Activated T-helper 1 cell treated with anti-CD3 and anti-CD28 coated beads, Interleukin-12 subunit alpha, Interleukin-12 subunit beta, Interleukin-2, Interleukin-4 antibody, amounts not matched to agents 30 ng/mL and 10 ng/mL and 1 ng/mL, durations not matched to agents 14 hours and 24 hours and 36 hours (primary cell): ENCODE data around the gene GNAS. TPM values are rescaled to one million over a fixed set of nuclear protein-coding genes. Genes with fewer than 3 reads are reported as not detected.

Experiments used
- DNase-seq: peaks from one replicate; pipeline ENCODE4 v3.0.0; 2021; ENCODE audit warnings: low spot score
- H3K27ac Mint-ChIP-seq: one replicate; pipeline ENCODE4 v1.8.0; 2021; ENCODE audit warnings: mild to moderate bottlenecking, mixed read lengths
- H3K27me3 Mint-ChIP-seq: one replicate; pipeline ENCODE4 v1.8.0; 2022; ENCODE audit warnings: mild to moderate bottlenecking, moderate library complexity, mixed read lengths; ENCODE audit not compliant: insufficient read depth
- H3K36me3 Mint-ChIP-seq: one replicate; pipeline ENCODE4 v1.8.0; 2021; ENCODE audit warnings: low read depth, mixed read lengths
- H3K4me1 Mint-ChIP-seq: one replicate; pipeline ENCODE4 v1.8.0; 2021; ENCODE audit warnings: low read depth, mixed read lengths
- H3K4me3 Mint-ChIP-seq: one replicate; pipeline ENCODE4 v1.8.0; 2021; ENCODE audit warnings: mild to moderate bottlenecking, moderate library complexity, mixed read lengths
- H3K9me3 Mint-ChIP-seq: one replicate; pipeline ENCODE4 v1.8.0; 2021; ENCODE audit warnings: mixed read lengths
- intact Hi-C: fragments of 100-400 bp; cut with micrococcal nuclease; formaldehyde crosslinking; loops from one replicate; pipeline ENCODE4 v1.15.1; 2024
- total RNA-seq: library from RNA; stranded (reverse); gene quantifications from 2 replicates; pipeline ENCODE4 v1.2.3, GENCODE V29; 2022

GNAS gene
- total RNA-seq, 1 donor from 2014 or later, result 498 TPM

- H3K27ac Mint-ChIP-seq, result no peak overlapping the region
- no peaks in the 10 kb centered on the region for H3K9me3 Mint-ChIP-seq
- H3K27me3 Mint-ChIP-seq, result no peaks in the 10 kb centered on the region
- peaks cover 48% of the 10 kb centered on the region for H3K36me3 Mint-ChIP-seq
- peaks cover 46% of the 10 kb centered on the region for H3K4me1 Mint-ChIP-seq
- DNase-seq, result no peak
- H3K4me3 Mint-ChIP-seq, result no peak overlapping the region
- intact Hi-C loops, result no loop called here
Measured at GRCh38 chr20:58901488-58902402, 49.2 kb downstream of the GNAS start.

- DNase-seq, result no peak
- Mint-ChIP-seq H3K4me3 (no peak overlapping the region), H3K4me1 (peaks cover 56% of the 10 kb centered on the region), H3K36me3 (peaks cover 55% of the 10 kb centered on the region), H3K9me3 (no peaks in the 10 kb centered on the region), H3K27ac (peak overlapping the region; percentile 62), H3K27me3 (no peaks in the 10 kb centered on the region)
- intact Hi-C loops, result no loop called here
Measured at GRCh38 chr20:58903614-58904013, 51.1 kb downstream of the GNAS start.

GRCh38 chr20:58905236-58905635, 52.7 kb downstream of the GNAS start:
- H3K4me3 Mint-ChIP-seq, result no peak overlapping the region
- H3K4me1 Mint-ChIP-seq, result peaks cover 50% of the 10 kb centered on the region
- DNase-seq, result no peak
- H3K27ac Mint-ChIP-seq, result no peak overlapping the region
- no peaks in the 10 kb centered on the region for H3K9me3 Mint-ChIP-seq
- intact Hi-C loops, result loop anchor here (5.0 kb wide), 1 partner anchor 77 kb away; the partner anchor contains the start of gene NELFCD
- peaks cover 61% of the 10 kb centered on the region for H3K36me3 Mint-ChIP-seq
- H3K27me3 Mint-ChIP-seq, result no peaks in the 10 kb centered on the region

GRCh38 chr20:58906111-58906510, 53.6 kb downstream of the GNAS start:
- Mint-ChIP-seq H3K9me3 (no peaks in the 10 kb centered on the region), H3K4me1 (peaks cover 51% of the 10 kb centered on the region), H3K27me3 (no peaks in the 10 kb centered on the region), H3K4me3 (no peak overlapping the region), H3K36me3 (peaks cover 65% of the 10 kb centered on the region), H3K27ac (no peak overlapping the region)
- intact Hi-C loops, result loop anchor here (5.0 kb wide), 1 partner anchor 76 kb away; the partner anchor contains the start of gene NELFCD
- no peak for DNase-seq

GRCh38 chr20:58906894-58907293, 54.4 kb downstream of the GNAS start:
- peak overlapping the region; percentile 40 for H3K4me3 Mint-ChIP-seq
- H3K4me1 Mint-ChIP-seq, result peaks cover 58% of the 10 kb centered on the region
- peaks cover 72% of the 10 kb centered on the region for H3K36me3 Mint-ChIP-seq
- H3K27ac Mint-ChIP-seq, result peak overlapping the region; percentile 40
- intact Hi-C loops, result loop anchor here (1.0 to 5.0 kb wide), 2 partner anchors 12 to 75 kb away; partner anchors contain the start of gene NELFCD
- no peaks in the 10 kb centered on the region for H3K27me3 Mint-ChIP-seq
- no peaks in the 10 kb centered on the region for H3K9me3 Mint-ChIP-seq
- no peak for DNase-seq

- DNase-seq, result peak; percentile 48
- Mint-ChIP-seq H3K9me3 (no peaks in the 10 kb centered on the region), H3K27me3 (no peaks in the 10 kb centered on the region), H3K4me1 (peaks cover 56% of the 10 kb centered on the region), H3K27ac (peak overlapping the region; percentile 95), H3K4me3 (peak overlapping the region; percentile 81), H3K36me3 (peaks cover 72% of the 10 kb centered on the region)
- intact Hi-C loops, result loop anchor here (1.0 to 5.0 kb wide), 2 partner anchors 12 to 75 kb away; partner anchors contain the start of gene NELFCD
Measured at GRCh38 chr20:58907320-58908137, 55.0 kb downstream of the GNAS start.

GRCh38 chr20:58908221-58908620, 55.7 kb downstream of the GNAS start:
- H3K4me1 Mint-ChIP-seq, result peaks cover 52% of the 10 kb centered on the region
- no peaks in the 10 kb centered on the region for H3K9me3 Mint-ChIP-seq
- intact Hi-C loops, result loop anchor here (5.0 kb wide), 1 partner anchor 74 kb away; the partner anchor contains the start of gene NELFCD
- no peak for DNase-seq
- H3K27me3 Mint-ChIP-seq, result no peaks in the 10 kb centered on the region
- peak overlapping the region; percentile 81 for H3K4me3 Mint-ChIP-seq
- H3K27ac Mint-ChIP-seq, result peak overlapping the region; percentile 95
- H3K36me3 Mint-ChIP-seq, result peaks cover 70% of the 10 kb centered on the region

- Mint-ChIP-seq H3K9me3 (no peaks in the 10 kb centered on the region), H3K27me3 (no peaks in the 10 kb centered on the region), H3K4me3 (no peak overlapping the region), H3K27ac (peak overlapping the region; percentile 27), H3K4me1 (peaks cover 47% of the 10 kb centered on the region), H3K36me3 (peaks cover 65% of the 10 kb centered on the region)
- intact Hi-C loops, result loop anchor here (5.0 kb wide), 1 partner anchor 73 kb away; the partner anchor contains the start of gene NELFCD
- DNase-seq, result no peak
Measured at GRCh38 chr20:58908941-58909340, 56.4 kb downstream of the GNAS start.

- no peaks in the 10 kb centered on the region for H3K27me3 Mint-ChIP-seq
- peaks cover 43% of the 10 kb centered on the region for H3K4me1 Mint-ChIP-seq
- no peak overlapping the region for H3K27ac Mint-ChIP-seq
- no peak for DNase-seq
- H3K9me3 Mint-ChIP-seq, result no peaks in the 10 kb centered on the region
- intact Hi-C loops, result loop anchor here (5.0 kb wide), 1 partner anchor 73 kb away; the partner anchor contains the start of gene NELFCD
- no peak overlapping the region for H3K4me3 Mint-ChIP-seq
- H3K36me3 Mint-ChIP-seq, result peaks cover 63% of the 10 kb centered on the region
Measured at GRCh38 chr20:58909585-58909984, 57.1 kb downstream of the GNAS start.

- H3K4me1 Mint-ChIP-seq, result peaks cover 35% of the 10 kb centered on the region
- DNase-seq, result no peak
Measured at GRCh38 chr20:58910473-58910872, 58.0 kb downstream of the GNAS start.

GRCh38 chr20:58911309-58911708, 58.8 kb downstream of the GNAS start:
- H3K4me3 Mint-ChIP-seq, result no peak overlapping the region
- H3K4me1 Mint-ChIP-seq, result peaks cover 30% of the 10 kb centered on the region
- H3K27ac Mint-ChIP-seq, result no peak overlapping the region
- intact Hi-C loops, result no loop called here
- H3K27me3 Mint-ChIP-seq, result peaks cover 3% of the 10 kb centered on the region
- no peaks in the 10 kb centered on the region for H3K9me3 Mint-ChIP-seq
- H3K36me3 Mint-ChIP-seq, result peaks cover 51% of the 10 kb centered on the region
- no peak for DNase-seq

More at GRCh38 chr20:58910473-58910872, 58.0 kb downstream of the GNAS start:
- Mint-ChIP-seq H3K4me3 (no peak overlapping the region), H3K27me3 (no peaks in the 10 kb centered on the region), H3K36me3 (peaks cover 56% of the 10 kb centered on the region), H3K9me3 (no peaks in the 10 kb centered on the region), H3K27ac (peak overlapping the region; percentile 36)
- intact Hi-C loops, result no loop called here

- no peak overlapping the region for H3K27ac Mint-ChIP-seq
- intact Hi-C loops, result no loop called here
- no peak for DNase-seq
Measured at GRCh38 chr20:58911970-58912369, 59.5 kb downstream of the GNAS start.

More at GRCh38 chr20:58911970-58912369, 59.5 kb downstream of the GNAS start:
- Mint-ChIP-seq H3K4me3 (no peak overlapping the region), H3K9me3 (no peaks in the 10 kb centered on the region), H3K36me3 (peaks cover 47% of the 10 kb centered on the region), H3K4me1 (peaks cover 26% of the 10 kb centered on the region), H3K27me3 (peaks cover 3% of the 10 kb centered on the region)
